Measurements from ENCODE around the gene TMPRSS9. TPM values are rescaled to one million over a fixed set of nuclear protein-coding genes. Genes with fewer than 3 reads are reported as not detected.
A peak's percentile ranks its signal among the peaks of the same experiment; 100 is the strongest.

TMPRSS9 gene
- total RNA-seq, 1 experiment from 2014 or later = 0.66 TPM

DNA sequence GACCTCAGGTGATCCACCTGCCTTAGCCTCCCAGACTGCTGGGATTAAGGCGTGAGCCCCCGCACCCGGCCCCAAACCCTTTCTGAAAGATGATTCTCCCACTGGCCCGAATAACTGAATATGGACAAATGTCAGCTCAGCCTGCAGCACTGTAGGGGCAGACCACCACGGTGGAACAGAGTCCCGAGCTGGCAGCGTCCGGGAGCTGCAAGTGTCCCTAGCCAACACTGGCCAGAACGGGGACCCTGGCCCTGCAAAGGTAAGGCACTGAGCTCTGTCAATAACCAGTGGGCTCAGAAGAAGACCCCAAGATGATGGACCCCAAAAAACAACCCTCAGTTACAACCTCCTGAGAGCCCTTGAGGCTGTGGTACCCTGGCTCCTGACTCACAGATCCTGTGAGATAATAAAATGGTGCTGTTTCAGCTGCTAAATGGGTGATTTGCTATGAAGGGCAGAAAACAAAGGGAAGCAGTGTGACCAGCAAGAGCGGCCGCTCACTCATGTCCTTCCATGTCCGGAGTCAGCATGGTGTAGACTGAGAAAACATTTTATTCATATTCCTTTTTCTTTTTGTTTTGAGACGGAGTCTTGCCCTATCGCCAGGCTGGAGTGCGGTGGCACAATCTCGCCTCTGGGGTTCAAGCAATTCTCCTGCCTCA is 33.2 kb upstream of the TMPRSS9 start:
- Mint-ChIP-seq H3K9me3 (ENCODE audit: unreplicated experiment) (no peaks in the 10 kb centered on the region), H3K4me1 (ENCODE audit: low read depth, unreplicated experiment) (peaks cover 24% of the 10 kb centered on the region), H3K27me3 (ENCODE audit: insufficient read depth, unreplicated experiment) (no peaks in the 10 kb centered on the region), H3K36me3 (ENCODE audit: insufficient read depth, unreplicated experiment) (peaks cover 60% of the 10 kb centered on the region), H3K4me3 (ENCODE audit: unreplicated experiment) (peak overlapping the region; percentile 87), H3K27ac (ENCODE audit: unreplicated experiment) (no peak overlapping the region)
- H3K4me3 ChIP-seq (ENCODE audit: low read depth, low read length) = no peak overlapping the region
- ChIA-PET POLR2A (no interaction called here), CTCF (no interaction called here)
- no peaks in the 10 kb centered on the region for H3K9me3 ChIP-seq
- intact Hi-C loops (cut with micrococcal nuclease; ENCODE audit: unreplicated experiment) = no loop called here
- no peaks in the 10 kb centered on the region for H3K27me3 ChIP-seq (replicated peaks; ENCODE audit: control insufficient read depth, insufficient read depth, low read length)
- TF ChIP-seq, protein P1, sequence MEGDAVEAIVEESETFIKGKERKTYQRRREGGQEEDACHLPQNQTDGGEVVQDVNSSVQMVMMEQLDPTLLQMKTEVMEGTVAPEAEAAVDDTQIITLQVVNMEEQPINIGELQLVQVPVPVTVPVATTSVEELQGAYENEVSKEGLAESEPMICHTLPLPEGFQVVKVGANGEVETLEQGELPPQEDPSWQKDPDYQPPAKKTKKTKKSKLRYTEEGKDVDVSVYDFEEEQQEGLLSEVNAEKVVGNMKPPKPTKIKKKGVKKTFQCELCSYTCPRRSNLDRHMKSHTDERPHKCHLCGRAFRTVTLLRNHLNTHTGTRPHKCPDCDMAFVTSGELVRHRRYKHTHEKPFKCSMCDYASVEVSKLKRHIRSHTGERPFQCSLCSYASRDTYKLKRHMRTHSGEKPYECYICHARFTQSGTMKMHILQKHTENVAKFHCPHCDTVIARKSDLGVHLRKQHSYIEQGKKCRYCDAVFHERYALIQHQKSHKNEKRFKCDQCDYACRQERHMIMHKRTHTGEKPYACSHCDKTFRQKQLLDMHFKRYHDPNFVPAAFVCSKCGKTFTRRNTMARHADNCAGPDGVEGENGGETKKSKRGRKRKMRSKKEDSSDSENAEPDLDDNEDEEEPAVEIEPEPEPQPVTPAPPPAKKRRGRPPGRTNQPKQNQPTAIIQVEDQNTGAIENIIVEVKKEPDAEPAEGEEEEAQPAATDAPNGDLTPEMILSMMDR (IDR thresholded peaks at IDR 0.05; ENCODE audit: insufficient read depth in 1 of 2, low read depth in 1 of 2, low read length in 1 of 2, severe bottlenecking in 1 of 2, unreplicated experiment in 1 of 2) = no peak
- peaks cover 1% of the 10 kb centered on the region; the same call in 1 of the 2 replicates for H3K36me3 ChIP-seq (ENCODE audit: control insufficient read depth, insufficient read depth, low read length)
- no TSS peak for BruUV-seq (replicated peaks)
- peaks cover 25% of the 10 kb centered on the region for H3K4me1 ChIP-seq
- no peak for DNase-seq

DNA sequence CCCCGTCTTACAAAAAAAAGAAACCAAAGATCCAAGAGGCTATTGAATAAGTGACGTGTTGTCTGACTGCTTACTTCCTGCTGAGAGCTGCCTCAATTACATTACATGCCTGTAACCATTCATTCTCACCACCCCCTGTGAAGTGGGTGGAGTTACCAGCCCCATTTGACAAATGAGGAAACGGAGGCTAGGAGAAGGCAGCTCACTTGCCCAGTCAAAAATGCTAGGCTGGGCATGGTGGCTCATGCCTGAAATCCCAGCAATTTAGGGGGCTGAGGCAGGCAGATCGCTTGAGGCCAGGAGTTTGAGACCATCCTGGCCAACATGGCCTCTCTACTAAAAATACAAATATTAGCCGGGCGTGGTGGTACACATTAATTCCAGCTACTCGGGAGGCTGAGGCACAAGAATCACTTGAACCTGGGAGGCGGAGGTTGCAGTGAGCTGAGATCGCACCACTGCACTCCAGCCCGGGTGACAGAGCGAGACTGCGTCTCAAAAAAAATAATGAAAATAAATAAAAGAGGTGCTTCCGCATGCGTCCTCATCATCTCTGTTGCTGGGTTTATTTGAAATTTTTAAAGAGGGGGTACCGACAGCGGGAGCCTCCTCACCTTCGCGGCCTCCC is 32.2 kb upstream of the TMPRSS9 start:
- TF ChIP-seq, protein P1 (IDR thresholded peaks at IDR 0.05; ENCODE audit: insufficient read depth in 1 of 2, low read depth in 1 of 2, low read length in 1 of 2, severe bottlenecking in 1 of 2, unreplicated experiment in 1 of 2) = no peak
- DNase-seq = no peak
- Mint-ChIP-seq H3K9me3 (ENCODE audit: unreplicated experiment) (no peaks in the 10 kb centered on the region), H3K27ac (ENCODE audit: unreplicated experiment) (peak overlapping the region; percentile 94), H3K4me3 (ENCODE audit: unreplicated experiment) (peak overlapping the region; percentile 87), H3K27me3 (ENCODE audit: insufficient read depth, unreplicated experiment) (no peaks in the 10 kb centered on the region), H3K4me1 (ENCODE audit: low read depth, unreplicated experiment) (peaks cover 24% of the 10 kb centered on the region), H3K36me3 (ENCODE audit: insufficient read depth, unreplicated experiment) (peaks cover 57% of the 10 kb centered on the region)
- Histone ChIP-seq H3K4me1 (peaks cover 31% of the 10 kb centered on the region), H3K36me3 (ENCODE audit: control insufficient read depth, insufficient read depth, low read length) (peaks cover 1% of the 10 kb centered on the region; the same call in 1 of the 2 replicates), H3K27me3 (replicated peaks; ENCODE audit: control insufficient read depth, insufficient read depth, low read length) (no peaks in the 10 kb centered on the region), H3K9me3 (no peaks in the 10 kb centered on the region), H3K4me3 (ENCODE audit: low read depth, low read length) (peak overlapping the region; percentile 95)
- intact Hi-C loops (cut with micrococcal nuclease; ENCODE audit: unreplicated experiment) = no loop called here
- POLR2A ChIA-PET = interaction anchor here (0.5 to 1.6 kb wide), 5 partner anchors 9 to 273 kb away, joined by 3 to 5 read pairs (median 4); partner anchors contain the start of genes GADD45B and PLEKHJ1
- BruUV-seq (replicated peaks) = TSS peak; percentile 64
- CTCF ChIA-PET = no interaction called here

DNA sequence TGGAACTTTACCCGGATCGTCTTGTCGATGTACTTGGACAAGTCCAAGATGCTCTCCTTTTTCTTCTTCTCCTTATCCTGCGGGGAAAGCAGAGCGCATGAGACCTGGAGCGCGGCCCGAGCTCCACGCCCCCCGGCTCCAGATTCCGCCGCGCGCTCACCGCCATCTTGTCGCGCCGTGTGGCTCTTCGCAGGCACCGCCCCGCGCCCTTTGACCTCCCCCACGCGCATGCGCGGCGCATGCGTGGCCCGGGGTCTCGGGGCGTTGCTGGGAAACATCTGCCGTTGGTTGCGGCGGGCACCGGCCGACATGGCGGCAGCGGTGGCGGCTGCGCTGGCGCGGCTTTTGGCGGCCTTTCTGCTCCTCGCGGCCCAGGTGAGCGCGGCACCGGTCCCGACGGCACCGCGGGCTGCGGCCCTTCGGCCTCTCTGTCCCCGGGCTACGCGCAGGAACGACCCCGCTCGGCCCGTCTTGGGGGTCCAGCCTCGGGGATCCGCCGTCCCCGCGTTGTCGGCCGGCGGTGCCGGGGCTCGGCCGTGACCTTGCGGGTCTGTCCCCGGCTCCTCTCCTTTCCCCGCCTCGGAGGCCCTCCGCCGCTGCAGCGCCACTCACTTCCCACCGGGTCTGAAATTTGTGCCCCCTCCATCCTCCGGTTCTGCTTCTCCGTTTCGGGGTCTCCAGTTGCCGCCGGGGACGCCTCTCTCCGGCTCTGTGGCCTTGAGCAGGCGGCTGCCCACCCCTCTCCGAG is 31.5 kb upstream of the TMPRSS9 start, which contains the start of the genes LSM7 and SPPL2B:
Gene LSM7 (minus strand): TSS at position 186 of the 748 bp plus-strand sequence. CDS start 20 bp downstream, at position 166.
Gene SPPL2B (plus strand): TSS at position 284 of the 748 bp plus-strand sequence. CDS start 26 bp downstream, at position 310.
- Histone ChIP-seq H3K9me3 (no peaks in the 10 kb centered on the region), H3K36me3 (ENCODE audit: control insufficient read depth, insufficient read depth, low read length) (peaks cover 1% of the 10 kb centered on the region; the same call in 1 of the 2 replicates), H3K4me1 (peaks cover 31% of the 10 kb centered on the region), H3K4me3 (ENCODE audit: low read depth, low read length) (peak within 1 kb of the TSS; percentile 95), H3K27me3 (replicated peaks; ENCODE audit: control insufficient read depth, insufficient read depth, low read length) (no peaks in the 10 kb centered on the region)
- H3K27ac Mint-ChIP-seq (ENCODE audit: unreplicated experiment) = peak within 1 kb of the TSS; percentile 94
- BruUV-seq (replicated peaks) = no TSS peak
- intact Hi-C loops (cut with micrococcal nuclease; ENCODE audit: unreplicated experiment) = no loop called here
- peaks cover 53% of the 10 kb centered on the region for H3K36me3 Mint-ChIP-seq (ENCODE audit: insufficient read depth, unreplicated experiment)
- H3K9me3 Mint-ChIP-seq (ENCODE audit: unreplicated experiment) = no peaks in the 10 kb centered on the region
- no peaks in the 10 kb centered on the region for H3K27me3 Mint-ChIP-seq (ENCODE audit: insufficient read depth, unreplicated experiment)
- peaks cover 26% of the 10 kb centered on the region for H3K4me1 Mint-ChIP-seq (ENCODE audit: low read depth, unreplicated experiment)
- H3K4me3 Mint-ChIP-seq (ENCODE audit: unreplicated experiment) = peak within 1 kb of the TSS; percentile 87
- TF ChIP-seq, protein P1 (IDR thresholded peaks at IDR 0.05; ENCODE audit: insufficient read depth in 1 of 2, low read depth in 1 of 2, low read length in 1 of 2, severe bottlenecking in 1 of 2, unreplicated experiment in 1 of 2) = no peak
- DNase-seq = peak; percentile 87 to 91
- POLR2A ChIA-PET = interaction anchor here (0.5 to 1.6 kb wide), 5 partner anchors 10 to 272 kb away, joined by 3 to 5 read pairs (median 4); partner anchors contain the start of genes GADD45B and PLEKHJ1
- CTCF ChIA-PET = no interaction called here

All from Caco-2 (cell line).